GM08714 (cell line): Measurements from ENCODE around the gene LRRK1.

Source experiments
- H3K4me3 ChIP-seq: fragments of 200-500 bp; sonication (Bioruptor generic); 2 replicates; pipeline ENCODE4 v1.5.1; 2014; ENCODE audit warnings: mild to moderate bottlenecking, low read length, inconsistent platforms
- ZNF274 ChIP-seq: IDR thresholded peaks from 2 replicates; pipeline ENCODE4 v1.6.1; 2012; ENCODE audit warnings: mild to moderate bottlenecking, low read depth, low read length

Gene LRRK1

GRCh38 chr15:101024706-101025500, 105.7 kb downstream of the LRRK1 start:
- no peak overlapping the region for H3K4me3 ChIP-seq
- no peak for TF ChIP-seq ZNF274

- no peak overlapping the region for H3K4me3 ChIP-seq
- TF ChIP-seq ZNF274, result no peak
Measured at GRCh38 chr15:101025501-101025885, 106.3 kb downstream of the LRRK1 start.

GRCh38 chr15:101025896-101026631, 106.9 kb downstream of the LRRK1 start:
- no peak overlapping the region for H3K4me3 ChIP-seq
- no peak for TF ChIP-seq ZNF274

GRCh38 chr15:101026656-101027272, 107.6 kb downstream of the LRRK1 start:
- no peak for TF ChIP-seq ZNF274
- no peak overlapping the region for H3K4me3 ChIP-seq

GRCh38 chr15:101027273-101027901, 108.2 kb downstream of the LRRK1 start:
- H3K4me3 ChIP-seq, result no peak overlapping the region
- TF ChIP-seq ZNF274, result no peak

- no peak for TF ChIP-seq ZNF274
Measured at GRCh38 chr15:101027920-101028319, 108.8 kb downstream of the LRRK1 start.

GRCh38 chr15:101028321-101028720, 109.2 kb downstream of the LRRK1 start:
- no peak overlapping the region for H3K4me3 ChIP-seq
- TF ChIP-seq ZNF274, result no peak

More at GRCh38 chr15:101027920-101028319, 108.8 kb downstream of the LRRK1 start:
- H3K4me3 ChIP-seq, result no peak overlapping the region

GRCh38 chr15:101028772-101029438, 109.7 kb downstream of the LRRK1 start:
- no peak overlapping the region for H3K4me3 ChIP-seq
- TF ChIP-seq ZNF274, result no peak

GRCh38 chr15:101029971-101030661, 111.0 kb downstream of the LRRK1 start:
- no peak for TF ChIP-seq ZNF274

GRCh38 chr15:101031213-101031612, 112.1 kb downstream of the LRRK1 start:
- no peak for TF ChIP-seq ZNF274
- H3K4me3 ChIP-seq, result no peak overlapping the region

More at GRCh38 chr15:101029971-101030661, 111.0 kb downstream of the LRRK1 start:
- no peak overlapping the region for H3K4me3 ChIP-seq

- no peak for TF ChIP-seq ZNF274
- no peak overlapping the region for H3K4me3 ChIP-seq
Measured at GRCh38 chr15:101033801-101034200, 114.6 kb downstream of the LRRK1 start.

GRCh38 chr15:101035611-101036010, 116.5 kb downstream of the LRRK1 start:
- no peak for TF ChIP-seq ZNF274
- no peak overlapping the region for H3K4me3 ChIP-seq

- H3K4me3 ChIP-seq, result no peak overlapping the region
- no peak for TF ChIP-seq ZNF274
Measured at GRCh38 chr15:101036189-101036588, 117.0 kb downstream of the LRRK1 start.
